IMR-90 (cell line): ENCODE measurements around the gene PSEN2. TPM values are rescaled to one million over a fixed set of nuclear protein-coding genes. Genes with fewer than 3 reads are reported as not detected.

Source experiments
- ATAC-seq: fragments of 200-7000 bp; cut with Tn5 transposase; 2 replicates; pipeline ENCODE4 v1.9.1; 2020; ENCODE audit warnings: low read depth, mild to moderate bottlenecking, moderate library complexity
- BruUV-seq: library from RNA; stranded (reverse); fragments of 400-500 nt; replicated peaks from 2 replicates; lab custom pipeline; 2021; lab: Mats Ljungman, UMichigan
- CTCF ChIA-PET: fragments of 300-600 bp; formaldehyde crosslinking; extraction: SDS; loops from one replicate; lab custom pipeline; 2021; ENCODE audit warnings: antibody characterized with exemption; lab: Yijun Ruan, JAX
- POLR2A ChIA-PET: fragments of 300-600 bp; sonication (Branson Sonifier 250); formaldehyde crosslinking; loops from one replicate; lab custom pipeline; 2022; ENCODE audit warnings: antibody characterized with exemption; ENCODE audit not compliant: unreplicated experiment; lab: Charles Lee
- DNase-seq: peaks from one replicate; pipeline ENCODE4 v3.0.0; 2013
- H2AFZ ChIP-seq: replicated peaks from 2 replicates; pipeline ENCODE3; 2013; ENCODE audit warnings: low read length, mild to moderate bottlenecking; ENCODE audit not compliant: poor library complexity
- H2AK5ac ChIP-seq: 2 replicates; pipeline ENCODE4 v1.6.1; 2013; ENCODE audit warnings: low read depth, low read length, inconsistent platforms
- H2AK9ac ChIP-seq: replicated peaks from 2 replicates; pipeline ENCODE3; 2013; ENCODE audit warnings: mild to moderate bottlenecking, low read depth, low read length, moderate library complexity; ENCODE audit not compliant: poor library complexity
- H2BK120ac ChIP-seq: 2 replicates; pipeline ENCODE4 v1.6.1; 2013; ENCODE audit warnings: low read depth, low read length, inconsistent platforms
- H2BK15ac ChIP-seq: 3 replicates; pipeline ENCODE4 v1.6.1; 2013; ENCODE audit warnings: low read depth, low read length, inconsistent platforms
- H2BK20ac ChIP-seq: 2 replicates; pipeline ENCODE4 v1.6.1; 2013; ENCODE audit warnings: low read depth, mild to moderate bottlenecking, inconsistent platforms, low read length, moderate library complexity
- H2BK5ac ChIP-seq: 2 replicates; pipeline ENCODE4 v1.6.1; 2013; ENCODE audit warnings: mild to moderate bottlenecking, low read depth, low read length, inconsistent platforms; ENCODE audit not compliant: poor library complexity, severe bottlenecking
- H3K14ac ChIP-seq: replicated peaks from 2 replicates; pipeline ENCODE4 v1.6.1; 2013; ENCODE audit warnings: low read depth, low read length, inconsistent platforms
- H3K18ac ChIP-seq: 2 replicates; pipeline ENCODE4 v1.6.1; 2013; ENCODE audit warnings: low read depth, low read length, control low read depth
- H3K23ac ChIP-seq: 2 replicates; pipeline ENCODE4 v1.6.1; 2013; ENCODE audit warnings: low read depth, low read length, inconsistent platforms
- H3K27ac ChIP-seq: 2 replicates; pipeline ENCODE4 v1.5.1; 2013; ENCODE audit warnings: mild to moderate bottlenecking, control low read depth, low read length; ENCODE audit not compliant: insufficient read depth
- H3K27me3 ChIP-seq: 2 replicates; pipeline ENCODE4 v1.6.1; 2013; ENCODE audit warnings: low read length; ENCODE audit not compliant: control insufficient read depth, insufficient read depth
- H3K36me3 ChIP-seq: 2 replicates; pipeline ENCODE4 v1.6.1; 2013; ENCODE audit warnings: low read length, mixed read lengths; ENCODE audit not compliant: control insufficient read depth, insufficient read depth
- H3K4ac ChIP-seq: 2 replicates; pipeline ENCODE4 v1.6.1; 2013; ENCODE audit warnings: low read depth, low read length, inconsistent platforms
- H3K4me1 ChIP-seq: 2 replicates; pipeline ENCODE4 v1.6.1; 2013; ENCODE audit warnings: low read length, mixed read lengths; ENCODE audit not compliant: control insufficient read depth, insufficient read depth
- H3K4me2 ChIP-seq: 2 replicates; pipeline ENCODE4 v1.6.1; 2013; ENCODE audit warnings: low read depth, mild to moderate bottlenecking, control low read depth, low read length, moderate library complexity
- H3K4me3 ChIP-seq: 2 replicates; pipeline ENCODE4 v1.5.1; 2013; ENCODE audit warnings: low read depth, mild to moderate bottlenecking, control low read depth, low read length, moderate library complexity; ENCODE audit not compliant: insufficient read depth
- H3K56ac ChIP-seq: 2 replicates; pipeline ENCODE4 v1.6.1; 2013; ENCODE audit warnings: low read length, inconsistent platforms; ENCODE audit not compliant: insufficient read depth; ENCODE audit errors: extremely low read depth
- H3K79me1 ChIP-seq, 2 experiments: 2 replicates each; pipeline ENCODE4 v1.6.1; 2013; ENCODE audit warnings: low read length in 2 of 2, inconsistent platforms in 1 of 2, low read depth in 1 of 2
- H3K9ac ChIP-seq: 2 replicates; pipeline ENCODE4 v1.6.1; 2013; ENCODE audit warnings: low read depth, low read length, control low read depth
- H3K9me1 ChIP-seq: 2 replicates; pipeline ENCODE4 v1.6.1; 2013; ENCODE audit warnings: low read length, inconsistent platforms; ENCODE audit not compliant: insufficient read depth
- H3K9me3 ChIP-seq: 2 replicates; pipeline ENCODE4 v1.6.1; 2013; ENCODE audit warnings: low read length; ENCODE audit not compliant: control insufficient read depth, insufficient read depth
- H4K20me1 ChIP-seq: 2 replicates; pipeline ENCODE4 v1.6.1; 2013; ENCODE audit warnings: low read length, inconsistent platforms; ENCODE audit not compliant: insufficient read depth
- H4K5ac ChIP-seq: 2 replicates; pipeline ENCODE4 v1.6.1; 2013; ENCODE audit warnings: mild to moderate bottlenecking, low read depth, low read length, control low read depth
- H4K8ac ChIP-seq, 2 experiments: 2 replicates each; pipeline ENCODE4 v1.6.1; 2013; ENCODE audit warnings: low read depth in 2 of 2, low read length in 2 of 2, control low read depth in 1 of 2, inconsistent platforms in 1 of 2
- H4K91ac ChIP-seq: 2 replicates; pipeline ENCODE4 v1.6.1; 2013; ENCODE audit warnings: low read depth, low read length, inconsistent platforms; ENCODE audit not compliant: insufficient read depth
- CEBPB ChIP-seq: IDR thresholded peaks from 2 replicates; pipeline ENCODE4 v1.6.1; 2012; ENCODE audit warnings: low read depth, low read length, improper control_type of control experiment
- MAZ ChIP-seq: IDR thresholded peaks from 2 replicates; pipeline ENCODE4 v1.6.1; 2012; ENCODE audit warnings: low read depth, mild to moderate bottlenecking, low read length, improper control_type of control experiment, moderate library complexity, borderline replicate concordance
- NFE2L2 ChIP-seq: fragments of 150-350 bp; IDR thresholded peaks from 2 replicates; pipeline ENCODE4 v1.6.1; 2016; ENCODE audit warnings: low read depth, mild to moderate bottlenecking, low read length
- RCOR1 ChIP-seq: IDR thresholded peaks from 2 replicates; pipeline ENCODE4 v1.6.1; 2012; ENCODE audit warnings: mild to moderate bottlenecking, low read length, improper control_type of control experiment; ENCODE audit not compliant: insufficient replicate concordance
- RFX5 ChIP-seq: IDR thresholded peaks from 2 replicates; pipeline ENCODE4 v1.8.0; 2012; ENCODE audit warnings: low read depth, mild to moderate bottlenecking, low read length, moderate library complexity
- WGBS, 2 experiments: methylation state at CpG; one replicate each; pipeline versions ENCODE4 v1.1.5 to v1.1.7; 2013; ENCODE audit warnings: missing lambda C conversion rate in 2 of 2; ENCODE audit not compliant: insufficient read length in 1 of 2; ENCODE audit errors: extremely low coverage in 2 of 2; 5-methylcytosine and 5-hydroxymethylcytosine counted together
- dilution Hi-C: fragments of 300-500 bp; cut with HindIII; formaldehyde crosslinking; loops from one replicate; pipeline ENCODE4 v1.14.3; 2018; ENCODE audit warnings: low sequenced_read_pairs; ENCODE audit not compliant: unreplicated experiment
- in situ Hi-C: fragments of 300-500 bp; cut with MboI; formaldehyde crosslinking; loops from 3 replicates; pipeline ENCODE4 v1.14.3; 2019; ENCODE audit warnings: low sequenced_read_pairs, inconsistent platforms, mixed read lengths
- intact Hi-C: fragments of 100-400 bp; cut with micrococcal nuclease; formaldehyde crosslinking; loops from 2 replicates; pipeline ENCODE4 v1.10.0; 2022
- polyA plus RNA-seq, 3 experiments: library from polyadenylated mRNA; depleted of rRNA; stranded (reverse); fragments of >200 nt; gene quantifications; 2 replicates each; pipeline ENCODE4 v1.2.3, GENCODE V29; 2012; ENCODE audit warnings: low replicate concordance in 1 of 3
- total RNA-seq: library from RNA; depleted of rRNA; stranded (reverse); fragments of >200 nt; gene quantifications from 2 replicates; pipeline ENCODE4 v1.2.3, GENCODE V29; 2012
- TF ChIP-seq, protein P1 (sequence below): conservative IDR thresholded peaks from 2 replicates; pipeline ENCODE4 v1.5.1; 2012; ENCODE audit warnings: mild to moderate bottlenecking, low read depth, low read length, improper control_type of control experiment
- TF ChIP-seq, protein P2 (sequence below): fragments of 150-350 bp; IDR thresholded peaks from 2 replicates; pipeline ENCODE4 v1.6.1; 2017; ENCODE audit warnings: mild to moderate bottlenecking, antibody characterized with exemption, low read length, low read depth
- TF ChIP-seq, protein P3 (sequence below): fragments of 150-350 bp; IDR thresholded peaks from 2 replicates; pipeline ENCODE4 v1.6.1; 2016; ENCODE audit warnings: low read depth, mild to moderate bottlenecking, low read length, moderate library complexity, borderline replicate concordance

Gene PSEN2
- total and polyA plus RNA-seq, 2 of the 4 experiments (the other 2 are of a cell fraction), result 15.0 to 24.4 TPM

DNA sequence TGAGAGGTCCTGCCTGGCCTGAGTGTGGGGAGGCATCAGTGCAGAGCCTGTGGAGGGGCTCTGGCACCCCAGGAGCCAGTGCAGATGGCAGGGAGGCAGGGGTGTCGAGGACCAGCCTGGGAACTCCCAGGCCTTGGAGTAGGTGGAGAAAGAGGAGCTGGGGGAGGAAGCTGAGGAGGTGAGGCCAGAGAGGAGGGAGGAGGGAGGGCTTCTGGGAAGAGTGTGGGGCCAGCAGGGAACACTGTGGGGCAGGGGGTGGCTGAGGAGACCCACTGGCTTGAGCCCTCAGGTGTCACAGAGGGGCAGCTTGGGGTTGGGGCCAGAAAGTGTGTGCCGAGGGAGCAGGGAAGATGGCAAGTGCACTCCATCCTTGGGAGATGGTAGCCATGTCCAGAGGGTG lies 73.5 kb downstream of the PSEN2 start:
- Histone ChIP-seq H3K18ac (no peak overlapping the region), H3K56ac (no peak overlapping the region), H4K20me1 (no peaks in the 10 kb centered on the region), H4K5ac (no peak overlapping the region), H2BK15ac (no peak overlapping the region), H3K9me1 (no peaks in the 10 kb centered on the region; the same call in 1 of the 2 replicates), H3K36me3 (no peaks in the 10 kb centered on the region), H3K4me1 (peaks cover 3% of the 10 kb centered on the region; the same call in 1 of the 2 replicates), H2BK20ac (no peak overlapping the region), H3K27ac (no peak overlapping the region), H2BK120ac (no peak overlapping the region), H3K23ac (no peak overlapping the region), H3K9me3 (no peaks in the 10 kb centered on the region), H2AK5ac (no peak overlapping the region), H3K27me3 (no peaks in the 10 kb centered on the region), H3K4ac (no peak overlapping the region), H2AFZ (no peak overlapping the region), H4K91ac (no peak overlapping the region), H2BK5ac (no peak overlapping the region), H2AK9ac (no peak overlapping the region), H3K14ac (no peak overlapping the region), H4K8ac (no peak overlapping the region), H3K4me3 (no peak overlapping the region), H3K79me1 (no peaks in the 10 kb centered on the region; a peak in 1 of 4 replicates), H3K4me2 (no peak overlapping the region), H3K9ac (no peak overlapping the region)
- in situ Hi-C loops, result no loop called here
- BruUV-seq, result no TSS peak
- dilution Hi-C loops, result no loop called here
- intact Hi-C loops, result no loop called here
- 33% methylated on average over 1 of the region's 2 CpGs; no CpG with 5 or more reads in 1 of the 2 experiments for WGBS, 2 experiments
- no peak for ATAC-seq
- ChIA-PET CTCF (interaction anchor here (0.6 kb wide), 1 partner anchor 357 kb away, joined by 3 read pairs; no protein-coding TSS in a partner anchor), POLR2A (no interaction called here)
- TF ChIP-seq MAZ (no peak), NFE2L2 (no peak), CEBPB (no peak), RCOR1 (no peak), RFX5 (no peak)
- TF ChIP-seq, protein P1, sequence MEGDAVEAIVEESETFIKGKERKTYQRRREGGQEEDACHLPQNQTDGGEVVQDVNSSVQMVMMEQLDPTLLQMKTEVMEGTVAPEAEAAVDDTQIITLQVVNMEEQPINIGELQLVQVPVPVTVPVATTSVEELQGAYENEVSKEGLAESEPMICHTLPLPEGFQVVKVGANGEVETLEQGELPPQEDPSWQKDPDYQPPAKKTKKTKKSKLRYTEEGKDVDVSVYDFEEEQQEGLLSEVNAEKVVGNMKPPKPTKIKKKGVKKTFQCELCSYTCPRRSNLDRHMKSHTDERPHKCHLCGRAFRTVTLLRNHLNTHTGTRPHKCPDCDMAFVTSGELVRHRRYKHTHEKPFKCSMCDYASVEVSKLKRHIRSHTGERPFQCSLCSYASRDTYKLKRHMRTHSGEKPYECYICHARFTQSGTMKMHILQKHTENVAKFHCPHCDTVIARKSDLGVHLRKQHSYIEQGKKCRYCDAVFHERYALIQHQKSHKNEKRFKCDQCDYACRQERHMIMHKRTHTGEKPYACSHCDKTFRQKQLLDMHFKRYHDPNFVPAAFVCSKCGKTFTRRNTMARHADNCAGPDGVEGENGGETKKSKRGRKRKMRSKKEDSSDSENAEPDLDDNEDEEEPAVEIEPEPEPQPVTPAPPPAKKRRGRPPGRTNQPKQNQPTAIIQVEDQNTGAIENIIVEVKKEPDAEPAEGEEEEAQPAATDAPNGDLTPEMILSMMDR, result no peak
- TF ChIP-seq, protein P2, sequence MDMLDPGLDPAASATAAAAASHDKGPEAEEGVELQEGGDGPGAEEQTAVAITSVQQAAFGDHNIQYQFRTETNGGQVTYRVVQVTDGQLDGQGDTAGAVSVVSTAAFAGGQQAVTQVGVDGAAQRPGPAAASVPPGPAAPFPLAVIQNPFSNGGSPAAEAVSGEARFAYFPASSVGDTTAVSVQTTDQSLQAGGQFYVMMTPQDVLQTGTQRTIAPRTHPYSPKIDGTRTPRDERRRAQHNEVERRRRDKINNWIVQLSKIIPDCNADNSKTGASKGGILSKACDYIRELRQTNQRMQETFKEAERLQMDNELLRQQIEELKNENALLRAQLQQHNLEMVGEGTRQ, result no peak
- TF ChIP-seq, protein P3, sequence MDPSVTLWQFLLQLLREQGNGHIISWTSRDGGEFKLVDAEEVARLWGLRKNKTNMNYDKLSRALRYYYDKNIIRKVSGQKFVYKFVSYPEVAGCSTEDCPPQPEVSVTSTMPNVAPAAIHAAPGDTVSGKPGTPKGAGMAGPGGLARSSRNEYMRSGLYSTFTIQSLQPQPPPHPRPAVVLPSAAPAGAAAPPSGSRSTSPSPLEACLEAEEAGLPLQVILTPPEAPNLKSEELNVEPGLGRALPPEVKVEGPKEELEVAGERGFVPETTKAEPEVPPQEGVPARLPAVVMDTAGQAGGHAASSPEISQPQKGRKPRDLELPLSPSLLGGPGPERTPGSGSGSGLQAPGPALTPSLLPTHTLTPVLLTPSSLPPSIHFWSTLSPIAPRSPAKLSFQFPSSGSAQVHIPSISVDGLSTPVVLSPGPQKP, result no peak
- no peak for DNase-seq
